ENCODE data around the gene SHC4.
"Not testable (repeated sequence)": the region's sequence is repeated elsewhere in the genome, so short reads cannot be mapped to it uniquely, and the experiment has no call there.

Gene SHC4

GRCh38 chr15:48869966-48870365 is 93.8 kb downstream of the SHC4 start:
- Mint-ChIP-seq H3K36me3 (ENCODE audit: low read depth) (no peaks in the 10 kb centered on the region), H3K4me3 (no peak overlapping the region), H3K27ac (no peak overlapping the region), H3K4me1 (ENCODE audit: low read depth) (no peaks in the 10 kb centered on the region), H3K27me3 (peaks cover 62% of the 10 kb centered on the region), H3K9me3 (no peaks in the 10 kb centered on the region)
- DNase-seq: no peak

GRCh38 chr15:48868536-48868935 is 95.2 kb downstream of the SHC4 start:
- Mint-ChIP-seq H3K27me3 (peaks cover 50% of the 10 kb centered on the region), H3K4me3 (no peak overlapping the region), H3K36me3 (ENCODE audit: low read depth) (no peaks in the 10 kb centered on the region), H3K27ac (no peak overlapping the region), H3K4me1 (ENCODE audit: low read depth) (no peaks in the 10 kb centered on the region), H3K9me3 (no peaks in the 10 kb centered on the region)
- DNase-seq: no peak

- peaks cover 45% of the 10 kb centered on the region for H3K27me3 Mint-ChIP-seq
Observed at GRCh38 chr15:48868023-48868422, 95.7 kb downstream of the SHC4 start.

GRCh38 chr15:48866141-48866563 is 97.6 kb downstream of the SHC4 start:
- DNase-seq: no peak
- peaks cover 9% of the 10 kb centered on the region for H3K4me1 Mint-ChIP-seq (ENCODE audit: low read depth)
- peaks cover 30% of the 10 kb centered on the region for H3K27me3 Mint-ChIP-seq
- H3K27ac Mint-ChIP-seq: no peak overlapping the region
- H3K36me3 Mint-ChIP-seq (ENCODE audit: low read depth): no peaks in the 10 kb centered on the region
- no peaks in the 10 kb centered on the region for H3K9me3 Mint-ChIP-seq
- no peak overlapping the region for H3K4me3 Mint-ChIP-seq

More at GRCh38 chr15:48868023-48868422, 95.7 kb downstream of the SHC4 start:
- H3K4me1 Mint-ChIP-seq (ENCODE audit: low read depth): no peaks in the 10 kb centered on the region
- no peak for DNase-seq
- no peak overlapping the region for H3K4me3 Mint-ChIP-seq
- H3K9me3 Mint-ChIP-seq: no peaks in the 10 kb centered on the region
- H3K27ac Mint-ChIP-seq: no peak overlapping the region
- no peaks in the 10 kb centered on the region for H3K36me3 Mint-ChIP-seq (ENCODE audit: low read depth)

- peaks cover 9% of the 10 kb centered on the region for H3K4me1 Mint-ChIP-seq (ENCODE audit: low read depth)
- H3K27ac Mint-ChIP-seq: no peak overlapping the region
- peaks cover 24% of the 10 kb centered on the region for H3K27me3 Mint-ChIP-seq
- H3K4me3 Mint-ChIP-seq: no peak overlapping the region
- no peak for DNase-seq
- H3K36me3 Mint-ChIP-seq (ENCODE audit: low read depth): no peaks in the 10 kb centered on the region
- no peaks in the 10 kb centered on the region for H3K9me3 Mint-ChIP-seq
Observed at GRCh38 chr15:48865370-48866079, 98.2 kb downstream of the SHC4 start.

- Mint-ChIP-seq H3K9me3 (no peaks in the 10 kb centered on the region), H3K4me1 (ENCODE audit: low read depth) (peaks cover 15% of the 10 kb centered on the region), H3K36me3 (ENCODE audit: low read depth) (no peaks in the 10 kb centered on the region), H3K4me3 (no peak overlapping the region), H3K27ac (no peak overlapping the region), H3K27me3 (peaks cover 13% of the 10 kb centered on the region)
- no peak for DNase-seq
Observed at GRCh38 chr15:48862705-48863104, 101.0 kb downstream of the SHC4 start.

GRCh38 chr15:48861813-48862431 is 101.8 kb downstream of the SHC4 start:
- Mint-ChIP-seq H3K27ac (no peak overlapping the region), H3K36me3 (ENCODE audit: low read depth) (no peaks in the 10 kb centered on the region), H3K27me3 (peaks cover 12% of the 10 kb centered on the region), H3K4me1 (ENCODE audit: low read depth) (peaks cover 15% of the 10 kb centered on the region), H3K9me3 (no peaks in the 10 kb centered on the region), H3K4me3 (no peak overlapping the region)
- DNase-seq: no peak

- H3K9me3 Mint-ChIP-seq: no peaks in the 10 kb centered on the region
- DNase-seq: no peak
- H3K4me1 Mint-ChIP-seq (ENCODE audit: low read depth): peaks cover 15% of the 10 kb centered on the region
- H3K4me3 Mint-ChIP-seq: no peak overlapping the region
- peaks cover 9% of the 10 kb centered on the region for H3K27me3 Mint-ChIP-seq
- H3K27ac Mint-ChIP-seq: no peak overlapping the region
- no peaks in the 10 kb centered on the region for H3K36me3 Mint-ChIP-seq (ENCODE audit: low read depth)
Observed at GRCh38 chr15:48859426-48859825, 104.3 kb downstream of the SHC4 start.

GRCh38 chr15:48858401-48858800 is 105.3 kb downstream of the SHC4 start:
- peaks cover 15% of the 10 kb centered on the region for H3K4me1 Mint-ChIP-seq (ENCODE audit: low read depth)
- H3K9me3 Mint-ChIP-seq: no peaks in the 10 kb centered on the region
- peaks cover 14% of the 10 kb centered on the region for H3K27me3 Mint-ChIP-seq
- no peaks in the 10 kb centered on the region for H3K36me3 Mint-ChIP-seq (ENCODE audit: low read depth)
- no peak overlapping the region for H3K27ac Mint-ChIP-seq
- H3K4me3 Mint-ChIP-seq: no peak overlapping the region
- DNase-seq: no peak

- no peak for DNase-seq
- peaks cover 16% of the 10 kb centered on the region for H3K27me3 Mint-ChIP-seq
- H3K36me3 Mint-ChIP-seq (ENCODE audit: low read depth): no peaks in the 10 kb centered on the region
- no peaks in the 10 kb centered on the region for H3K9me3 Mint-ChIP-seq
- no peak overlapping the region for H3K27ac Mint-ChIP-seq
- no peak overlapping the region for H3K4me3 Mint-ChIP-seq
- peaks cover 7% of the 10 kb centered on the region for H3K4me1 Mint-ChIP-seq (ENCODE audit: low read depth)
Observed at GRCh38 chr15:48856942-48857341, 106.8 kb downstream of the SHC4 start.

GRCh38 chr15:48855501-48856440 is 107.9 kb downstream of the SHC4 start:
- DNase-seq: no peak
- H3K9me3 Mint-ChIP-seq: no peaks in the 10 kb centered on the region

GRCh38 chr15:48854434-48854833 is 109.3 kb downstream of the SHC4 start:
- H3K4me1 Mint-ChIP-seq (ENCODE audit: low read depth); H3K27ac Mint-ChIP-seq; H3K36me3 Mint-ChIP-seq (ENCODE audit: low read depth); DNase-seq; H3K4me3 Mint-ChIP-seq; H3K9me3 Mint-ChIP-seq: not testable (repeated sequence)
- H3K27me3 Mint-ChIP-seq: peaks cover 16% of the 10 kb centered on the region

More at GRCh38 chr15:48855501-48856440, 107.9 kb downstream of the SHC4 start:
- peaks cover 6% of the 10 kb centered on the region for H3K4me1 Mint-ChIP-seq (ENCODE audit: low read depth)
- H3K4me3 Mint-ChIP-seq: no peak overlapping the region
- no peak overlapping the region for H3K27ac Mint-ChIP-seq
- no peaks in the 10 kb centered on the region for H3K36me3 Mint-ChIP-seq (ENCODE audit: low read depth)
- peaks cover 16% of the 10 kb centered on the region for H3K27me3 Mint-ChIP-seq

- Mint-ChIP-seq H3K27me3 (peaks cover 11% of the 10 kb centered on the region), H3K36me3 (ENCODE audit: low read depth) (no peaks in the 10 kb centered on the region), H3K4me3 (no peak overlapping the region), H3K9me3 (no peaks in the 10 kb centered on the region), H3K27ac (no peak overlapping the region), H3K4me1 (ENCODE audit: low read depth) (no peaks in the 10 kb centered on the region)
- no peak for DNase-seq
Observed at GRCh38 chr15:48851956-48852355, 111.8 kb downstream of the SHC4 start.

- Mint-ChIP-seq H3K9me3 (no peaks in the 10 kb centered on the region), H3K27ac (no peak overlapping the region), H3K27me3 (peaks cover 11% of the 10 kb centered on the region), H3K4me3 (no peak overlapping the region), H3K36me3 (ENCODE audit: low read depth) (no peaks in the 10 kb centered on the region), H3K4me1 (ENCODE audit: low read depth) (no peaks in the 10 kb centered on the region)
- no peak for DNase-seq
Observed at GRCh38 chr15:48850648-48851047, 113.1 kb downstream of the SHC4 start.
